H9 (cell line): ENCODE data around the gene OR52A5. TPM values are rescaled to one million over a fixed set of nuclear protein-coding genes. Genes with fewer than 3 reads are reported as not detected.

ENCODE experiments used
- DNase-seq: peaks from one replicate; pipeline ENCODE4 v3.0.0-alpha.2; 2017
- H2AFZ ChIP-seq: one replicate; pipeline ENCODE4 v1.6.1; 2013; ENCODE audit warnings: mild to moderate bottlenecking, low read length, control low read depth, moderate library complexity
- H2AK5ac ChIP-seq: 2 replicates; pipeline ENCODE4 v1.6.1; 2013; ENCODE audit warnings: low read length, control low read depth, mixed read lengths; ENCODE audit not compliant: insufficient read length
- H2BK120ac ChIP-seq: one replicate; pipeline ENCODE4 v1.6.1; 2013; ENCODE audit warnings: low read depth, mild to moderate bottlenecking, low read length, control low read depth, inconsistent platforms; ENCODE audit not compliant: poor library complexity, severe bottlenecking
- H2BK12ac ChIP-seq: 2 replicates; pipeline ENCODE4 v1.6.1; 2013; ENCODE audit warnings: low read length, control low read depth, mixed read lengths, low read depth; ENCODE audit not compliant: insufficient read length
- H2BK15ac ChIP-seq: 2 replicates; pipeline ENCODE4 v1.6.1; 2013; ENCODE audit warnings: low read depth, low read length, control low read depth
- H2BK20ac ChIP-seq: one replicate; pipeline ENCODE4 v1.6.1; 2013; ENCODE audit warnings: low read depth, mild to moderate bottlenecking, low read length, control low read depth, inconsistent platforms; ENCODE audit not compliant: poor library complexity, severe bottlenecking
- H2BK5ac ChIP-seq: 2 replicates; pipeline ENCODE4 v1.6.1; 2013; ENCODE audit warnings: low read length, control low read depth, mixed read lengths; ENCODE audit not compliant: insufficient read length
- H3K14ac ChIP-seq: 2 replicates; pipeline ENCODE4 v1.6.1; 2013; ENCODE audit warnings: low read length, control low read depth; ENCODE audit not compliant: insufficient read depth
- H3K18ac ChIP-seq: 2 replicates; pipeline ENCODE4 v1.6.1; 2013; ENCODE audit warnings: low read depth, mild to moderate bottlenecking, mixed read lengths, low read length, control low read depth; ENCODE audit not compliant: insufficient read length
- H3K23ac ChIP-seq: 2 replicates; pipeline ENCODE4 v1.6.1; 2013; ENCODE audit warnings: low read length, control low read depth, mixed read lengths, low read depth; ENCODE audit not compliant: insufficient read length
- H3K23me2 ChIP-seq: 2 replicates; pipeline ENCODE4 v1.6.1; 2013; ENCODE audit warnings: low read depth, mild to moderate bottlenecking, mixed read lengths, low read length, control low read depth; ENCODE audit not compliant: insufficient read length, poor library complexity, severe bottlenecking
- H3K27ac ChIP-seq: 2 replicates; pipeline ENCODE4 v1.5.1; 2013; ENCODE audit warnings: low read length, control low read depth, mixed read lengths, low read depth; ENCODE audit not compliant: insufficient read length
- H3K27me3 ChIP-seq: 2 replicates; pipeline ENCODE4 v1.6.1; 2013; ENCODE audit warnings: low read length, control low read depth, inconsistent platforms; ENCODE audit not compliant: insufficient read depth
- H3K4ac ChIP-seq: 2 replicates; pipeline ENCODE4 v1.6.1; 2013; ENCODE audit warnings: low read depth, mild to moderate bottlenecking, control low read depth, inconsistent platforms, low read length, moderate library complexity
- H3K4me1 ChIP-seq: 2 replicates; pipeline ENCODE4 v1.6.1; 2013; ENCODE audit warnings: low read length, control low read depth, inconsistent platforms; ENCODE audit not compliant: insufficient read depth
- H3K4me2 ChIP-seq: 2 replicates; pipeline ENCODE4 v1.6.1; 2013; ENCODE audit warnings: low read length, control low read depth, mixed read lengths; ENCODE audit not compliant: insufficient read length, insufficient read depth
- H3K56ac ChIP-seq: 2 replicates; pipeline ENCODE4 v1.6.1; 2013; ENCODE audit warnings: low read depth, mild to moderate bottlenecking, mixed read lengths, low read length, control low read depth; ENCODE audit not compliant: insufficient read length
- H3K79me1 ChIP-seq: 2 replicates; pipeline ENCODE4 v1.6.1; 2013; ENCODE audit warnings: low read depth, mild to moderate bottlenecking, moderate library complexity, low read length, control low read depth, inconsistent platforms; ENCODE audit not compliant: insufficient read depth, poor library complexity, severe bottlenecking
- H3K79me2 ChIP-seq: 2 replicates; pipeline ENCODE4 v1.6.1; 2013; ENCODE audit warnings: low read length, control low read depth, inconsistent platforms; ENCODE audit not compliant: insufficient read depth
- H3K9ac ChIP-seq: 2 replicates; pipeline ENCODE4 v1.6.1; 2013; ENCODE audit warnings: low read length, control low read depth, mixed read lengths; ENCODE audit not compliant: insufficient read length; ENCODE audit errors: extremely low read depth
- H3K9me3 ChIP-seq: one replicate; pipeline ENCODE4 v1.6.1; 2013; ENCODE audit warnings: low read depth, low read length, inconsistent platforms; ENCODE audit not compliant: control insufficient read depth
- H3T11ph ChIP-seq: one replicate; pipeline ENCODE4 v1.6.1; 2013; ENCODE audit warnings: mild to moderate bottlenecking, low read length, control low read depth, inconsistent platforms
- H4K20me1 ChIP-seq: one replicate; pipeline ENCODE4 v1.6.1; 2013; ENCODE audit not compliant: control insufficient read depth, insufficient read length, insufficient read depth
- H4K5ac ChIP-seq: 2 replicates; pipeline ENCODE4 v1.6.1; 2013; ENCODE audit warnings: low read depth, mild to moderate bottlenecking, mixed read lengths, low read length, control low read depth; ENCODE audit not compliant: insufficient read length
- H4K8ac ChIP-seq: replicated peaks from 2 replicates; pipeline ENCODE4 v1.6.1; 2013; ENCODE audit warnings: low read length, control low read depth, mixed read lengths, low read depth; ENCODE audit not compliant: insufficient read length
- H4K91ac ChIP-seq: 2 replicates; pipeline ENCODE4 v1.6.1; 2013; ENCODE audit warnings: low read depth, mild to moderate bottlenecking, moderate library complexity, mixed read lengths, low read length, control low read depth; ENCODE audit not compliant: insufficient read length
- H3K27ac Mint-ChIP-seq, 3 experiments: 2 replicates in 2 of 3; 3 replicates in 1 of 3; pipeline ENCODE4 v1.8.0; 2020 to 2021; ENCODE audit warnings: mixed read lengths in 3 of 3, mild to moderate bottlenecking in 1 of 3, moderate library complexity in 1 of 3
- H3K27me3 Mint-ChIP-seq: 2 replicates; pipeline ENCODE4 v1.8.0; 2021; ENCODE audit warnings: low read depth, mild to moderate bottlenecking, moderate library complexity, mixed read lengths
- H3K36me3 Mint-ChIP-seq, 3 experiments: 2 replicates in 2 of 3; 3 replicates in 1 of 3; pipeline ENCODE4 v1.8.0; 2020 to 2021; ENCODE audit warnings: low read depth in 3 of 3, mixed read lengths in 3 of 3; ENCODE audit not compliant: insufficient read depth in 1 of 3
- H3K4me1 Mint-ChIP-seq, 2 experiments: 2 replicates each; pipeline ENCODE4 v1.8.0; 2020; ENCODE audit warnings: mixed read lengths in 2 of 2
- H3K4me3 Mint-ChIP-seq, 2 experiments: 2 replicates in 1 of 2; 3 replicates in 1 of 2; pipeline ENCODE4 v1.8.0; 2020 to 2021; ENCODE audit warnings: mild to moderate bottlenecking in 2 of 2, mixed read lengths in 2 of 2, moderate library complexity in 1 of 2
- H3K9me3 Mint-ChIP-seq, 2 experiments: 2 replicates in 1 of 2; 3 replicates in 1 of 2; pipeline ENCODE4 v1.8.0; 2020; ENCODE audit warnings: mild to moderate bottlenecking in 2 of 2, mixed read lengths in 2 of 2, moderate library complexity in 1 of 2
- WGBS: extraction: QIAGEN DNeasy Blood & Tissue Kit; methylation state at CpG from one replicate; pipeline ENCODE4 v1.1.7; 2013; ENCODE audit warnings: missing lambda C conversion rate, low lambda C conversion rate, mixed read lengths; ENCODE audit not compliant: insufficient read length; ENCODE audit errors: extremely low coverage; 5-methylcytosine and 5-hydroxymethylcytosine counted together
- total RNA-seq: library from RNA; stranded (reverse); gene quantifications from 2 replicates; pipeline ENCODE4 v1.2.1, GENCODE V29; 2021
- TF ChIP-seq, protein P1 (sequence below): fragments of 200-600 bp; sonication (generic); conservative IDR thresholded peaks from 3 replicates; pipeline ENCODE4 v1.8.0; 2021; ENCODE audit warnings: antibody characterized with exemption, mild to moderate bottlenecking

Gene OR52A5
- total RNA-seq, 1 experiment from 2014 or later: not detected

DNA sequence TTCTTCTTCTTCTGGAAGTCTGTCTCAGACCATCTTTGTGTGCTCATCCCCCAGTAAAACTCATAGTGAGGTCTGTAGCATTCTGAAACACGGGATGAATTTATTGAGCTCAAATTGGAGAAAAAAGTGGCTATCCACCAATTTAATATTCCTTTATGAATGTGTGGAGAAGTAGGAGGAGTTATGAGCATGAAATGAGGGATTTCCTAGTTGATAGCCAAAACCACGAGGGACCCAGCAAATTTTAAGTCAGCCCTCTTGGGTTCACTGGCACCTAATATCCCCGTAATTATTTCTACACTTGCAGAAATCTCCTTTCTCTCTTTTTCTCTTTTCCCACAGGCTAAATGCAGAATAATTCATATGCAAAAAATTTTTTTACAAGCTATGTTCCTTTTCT is 16.5 kb upstream of the OR52A5 start, which contains the start of gene OR52A1:
OR52A1 (minus strand) TSS at position 101 of the 400 bp plus-strand sequence. CDS start 2,388 bp downstream, outside the sequence.
- Histone ChIP-seq H2BK5ac (no peak within 1 kb of the TSS), H2BK15ac (no peak within 1 kb of the TSS), H3K4me2 (no peak within 1 kb of the TSS), H4K20me1 (no peaks in the 10 kb centered on the region), H3K79me1 (no peaks in the 10 kb centered on the region), H4K5ac (no peak within 1 kb of the TSS), H3K4ac (no peak within 1 kb of the TSS), H3K56ac (no peak within 1 kb of the TSS), H2BK120ac (no peak within 1 kb of the TSS), H3K9ac (no peak within 1 kb of the TSS), H2BK20ac (no peak within 1 kb of the TSS), H3K79me2 (no peaks in the 10 kb centered on the region), H3K27me3 (no peaks in the 10 kb centered on the region), H2BK12ac (no peak within 1 kb of the TSS), H3K23me2 (no peaks in the 10 kb centered on the region), H2AK5ac (no peak within 1 kb of the TSS), H3K9me3 (no peaks in the 10 kb centered on the region), H3K4me1 (no peaks in the 10 kb centered on the region), H3K23ac (no peak within 1 kb of the TSS), H4K8ac (no peak within 1 kb of the TSS), H4K91ac (no peak within 1 kb of the TSS), H2AFZ (no peak within 1 kb of the TSS), H3K14ac (no peak within 1 kb of the TSS), H3K18ac (no peak within 1 kb of the TSS), H3K27ac (no peak within 1 kb of the TSS), H3T11ph (no peak within 1 kb of the TSS)
- no peak within 1 kb of the TSS for H3K27ac Mint-ChIP-seq
- peaks cover 0 to 8% of the 10 kb centered on the region in 2 experiments; a peak in 2 of 4 replicates for H3K4me1 Mint-ChIP-seq
- DNase-seq: no peak
- no peak within 1 kb of the TSS for H3K4me3 Mint-ChIP-seq
- H3K27me3 Mint-ChIP-seq: no peaks in the 10 kb centered on the region
- TF ChIP-seq, protein P1, sequence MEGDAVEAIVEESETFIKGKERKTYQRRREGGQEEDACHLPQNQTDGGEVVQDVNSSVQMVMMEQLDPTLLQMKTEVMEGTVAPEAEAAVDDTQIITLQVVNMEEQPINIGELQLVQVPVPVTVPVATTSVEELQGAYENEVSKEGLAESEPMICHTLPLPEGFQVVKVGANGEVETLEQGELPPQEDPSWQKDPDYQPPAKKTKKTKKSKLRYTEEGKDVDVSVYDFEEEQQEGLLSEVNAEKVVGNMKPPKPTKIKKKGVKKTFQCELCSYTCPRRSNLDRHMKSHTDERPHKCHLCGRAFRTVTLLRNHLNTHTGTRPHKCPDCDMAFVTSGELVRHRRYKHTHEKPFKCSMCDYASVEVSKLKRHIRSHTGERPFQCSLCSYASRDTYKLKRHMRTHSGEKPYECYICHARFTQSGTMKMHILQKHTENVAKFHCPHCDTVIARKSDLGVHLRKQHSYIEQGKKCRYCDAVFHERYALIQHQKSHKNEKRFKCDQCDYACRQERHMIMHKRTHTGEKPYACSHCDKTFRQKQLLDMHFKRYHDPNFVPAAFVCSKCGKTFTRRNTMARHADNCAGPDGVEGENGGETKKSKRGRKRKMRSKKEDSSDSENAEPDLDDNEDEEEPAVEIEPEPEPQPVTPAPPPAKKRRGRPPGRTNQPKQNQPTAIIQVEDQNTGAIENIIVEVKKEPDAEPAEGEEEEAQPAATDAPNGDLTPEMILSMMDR: no peak
- peaks cover 0 to 3% (median 0%) of the 10 kb centered on the region in 3 experiments; a peak in 1 of 7 replicates for H3K36me3 Mint-ChIP-seq
- no CpG with 5 or more reads among the region's 3 CpGs for WGBS
- H3K9me3 Mint-ChIP-seq: peaks cover 0 to 5% of the 10 kb centered on the region in 2 experiments; a peak in 2 of 5 replicates
